Measurements from ENCODE around the gene ABHD18.
A peak's percentile ranks its signal among the peaks of the same experiment; 100 is the strongest.

Gene ABHD18

DNA sequence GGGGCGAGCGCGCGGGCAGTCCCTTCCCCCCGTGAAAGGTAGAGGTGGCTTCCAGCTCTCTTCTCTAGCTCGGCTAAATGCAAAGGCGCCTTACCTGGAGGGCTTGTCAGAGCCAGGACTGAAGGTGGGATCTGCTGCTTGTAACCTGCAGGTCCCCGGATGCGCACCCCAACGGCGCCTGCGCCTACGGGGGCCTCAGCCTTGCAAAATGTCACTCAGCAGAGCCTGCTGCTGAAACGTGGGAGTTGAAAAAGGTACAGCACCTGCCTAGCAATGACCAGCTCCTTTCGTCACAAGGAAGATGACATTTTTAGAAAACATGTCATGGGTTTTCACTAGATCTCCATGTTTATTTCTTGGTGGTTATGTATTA lies 583 bp downstream of the ABHD18 start:
- ChIA-PET POLR2A (interaction anchor here (0.7 to 2.1 kb wide), 7 partner anchors 8 to 343 kb away, joined by 3 to 32 read pairs (median 5); partner anchors contain the start of genes LARP1B, PGRMC2 and PLK4), CTCF (interaction anchor here (0.5 to 1.0 kb wide), 4 partner anchors 46 to 776 kb away, joined by 3 to 4 read pairs (median 3); no protein-coding TSS in a partner anchor)
- Histone ChIP-seq H3K4me3 (ENCODE audit: low read depth, low read length) (peak overlapping the region; percentile 69), H3K36me3 (ENCODE audit: control insufficient read depth in 2 of 2, insufficient read depth in 1 of 2, low read length in 2 of 2) (peaks cover 0 to 13% of the 10 kb centered on the region in 2 experiments; a peak in 1 of 3 replicates), H3K4me1 (ENCODE audit: control insufficient read depth, insufficient read depth, low read length) (no peaks in the 10 kb centered on the region), H3K9me3 (ENCODE audit: control insufficient read depth, insufficient read depth, low read depth, low read length) (no peaks in the 10 kb centered on the region), H3K27ac (ENCODE audit: extremely low read depth, low read depth, low read length) (peak overlapping the region; percentile 61)
- TF ChIP-seq, protein P1, sequence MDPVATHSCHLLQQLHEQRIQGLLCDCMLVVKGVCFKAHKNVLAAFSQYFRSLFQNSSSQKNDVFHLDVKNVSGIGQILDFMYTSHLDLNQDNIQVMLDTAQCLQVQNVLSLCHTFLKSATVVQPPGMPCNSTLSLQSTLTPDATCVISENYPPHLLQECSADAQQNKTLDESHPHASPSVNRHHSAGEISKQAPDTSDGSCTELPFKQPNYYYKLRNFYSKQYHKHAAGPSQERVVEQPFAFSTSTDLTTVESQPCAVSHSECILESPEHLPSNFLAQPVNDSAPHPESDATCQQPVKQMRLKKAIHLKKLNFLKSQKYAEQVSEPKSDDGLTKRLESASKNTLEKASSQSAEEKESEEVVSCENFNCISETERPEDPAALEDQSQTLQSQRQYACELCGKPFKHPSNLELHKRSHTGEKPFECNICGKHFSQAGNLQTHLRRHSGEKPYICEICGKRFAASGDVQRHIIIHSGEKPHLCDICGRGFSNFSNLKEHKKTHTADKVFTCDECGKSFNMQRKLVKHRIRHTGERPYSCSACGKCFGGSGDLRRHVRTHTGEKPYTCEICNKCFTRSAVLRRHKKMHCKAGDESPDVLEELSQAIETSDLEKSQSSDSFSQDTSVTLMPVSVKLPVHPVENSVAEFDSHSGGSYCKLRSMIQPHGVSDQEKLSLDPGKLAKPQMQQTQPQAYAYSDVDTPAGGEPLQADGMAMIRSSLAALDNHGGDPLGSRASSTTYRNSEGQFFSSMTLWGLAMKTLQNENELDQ (tag by site-specific recombination; IDR thresholded peaks at IDR 0.05; ENCODE audit: low read depth) = no peak
- TF ChIP-seq ZNF423 (tag by site-specific recombination; IDR thresholded peaks at IDR 0.05) (peak; percentile 61; the same call in 1 of the 2 replicates), GLIS2 (tag by site-specific recombination; IDR thresholded peaks at IDR 0.05) (peak; percentile 51; the same call in 1 of the 2 replicates), BCL11B (tag by site-specific recombination; IDR thresholded peaks at IDR 0.05; ENCODE audit: low read depth) (no peak), ZNF223 (tag by site-specific recombination; IDR thresholded peaks at IDR 0.05) (no peak), ZNF335 (tag by site-specific recombination; conservative IDR thresholded peaks at IDR 0.05) (peak; percentile 18), ZFP37 (tag by site-specific recombination; IDR thresholded peaks at IDR 0.05) (0 out of 2 replicates have a peak, but pooled peaks have one; percentile 6), ZBTB48 (tag by site-specific recombination; IDR thresholded peaks at IDR 0.05) (peak; percentile 6; the same call in 1 of the 2 replicates), ZNF747 (tag by site-specific recombination; IDR thresholded peaks at IDR 0.05) (no peak), KLF16 (tag by site-specific recombination; IDR thresholded peaks at IDR 0.05) (no peak), YY1 (tag by site-specific recombination; IDR thresholded peaks at IDR 0.05) (no peak), ZNF302 (tag by site-specific recombination; IDR thresholded peaks at IDR 0.05; ENCODE audit: low read depth) (no peak), ZNF202 (tag by site-specific recombination; IDR thresholded peaks at IDR 0.05; ENCODE audit: borderline replicate concordance) (no peak), OVOL3 (tag by site-specific recombination; IDR thresholded peaks at IDR 0.05) (no peak)
- TF ChIP-seq, protein P2, sequence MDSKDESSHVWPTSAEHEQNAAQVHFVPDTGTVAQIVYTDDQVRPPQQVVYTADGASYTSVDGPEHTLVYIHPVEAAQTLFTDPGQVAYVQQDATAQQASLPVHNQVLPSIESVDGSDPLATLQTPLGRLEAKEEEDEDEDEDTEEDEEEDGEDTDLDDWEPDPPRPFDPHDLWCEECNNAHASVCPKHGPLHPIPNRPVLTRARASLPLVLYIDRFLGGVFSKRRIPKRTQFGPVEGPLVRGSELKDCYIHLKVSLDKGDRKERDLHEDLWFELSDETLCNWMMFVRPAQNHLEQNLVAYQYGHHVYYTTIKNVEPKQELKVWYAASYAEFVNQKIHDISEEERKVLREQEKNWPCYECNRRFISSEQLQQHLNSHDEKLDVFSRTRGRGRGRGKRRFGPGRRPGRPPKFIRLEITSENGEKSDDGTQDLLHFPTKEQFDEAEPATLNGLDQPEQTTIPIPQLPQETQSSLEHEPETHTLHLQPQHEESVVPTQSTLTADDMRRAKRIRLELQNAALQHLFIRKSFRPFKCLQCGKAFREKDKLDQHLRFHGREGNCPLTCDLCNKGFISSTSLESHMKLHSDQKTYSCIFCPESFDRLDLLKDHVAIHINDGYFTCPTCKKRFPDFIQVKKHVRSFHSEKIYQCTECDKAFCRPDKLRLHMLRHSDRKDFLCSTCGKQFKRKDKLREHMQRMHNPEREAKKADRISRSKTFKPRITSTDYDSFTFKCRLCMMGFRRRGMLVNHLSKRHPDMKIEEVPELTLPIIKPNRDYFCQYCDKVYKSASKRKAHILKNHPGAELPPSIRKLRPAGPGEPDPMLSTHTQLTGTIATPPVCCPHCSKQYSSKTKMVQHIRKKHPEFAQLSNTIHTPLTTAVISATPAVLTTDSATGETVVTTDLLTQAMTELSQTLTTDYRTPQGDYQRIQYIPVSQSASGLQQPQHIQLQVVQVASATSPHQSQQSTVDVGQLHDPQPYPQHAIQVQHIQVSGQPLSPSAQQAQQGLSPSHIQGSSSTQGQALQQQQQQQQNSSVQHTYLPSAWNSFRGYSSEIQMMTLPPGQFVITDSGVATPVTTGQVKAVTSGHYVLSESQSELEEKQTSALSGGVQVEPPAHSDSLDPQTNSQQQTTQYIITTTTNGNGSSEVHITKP (tag by site-specific recombination; IDR thresholded peaks at IDR 0.05) = no peak
- TF ChIP-seq, protein P3, sequence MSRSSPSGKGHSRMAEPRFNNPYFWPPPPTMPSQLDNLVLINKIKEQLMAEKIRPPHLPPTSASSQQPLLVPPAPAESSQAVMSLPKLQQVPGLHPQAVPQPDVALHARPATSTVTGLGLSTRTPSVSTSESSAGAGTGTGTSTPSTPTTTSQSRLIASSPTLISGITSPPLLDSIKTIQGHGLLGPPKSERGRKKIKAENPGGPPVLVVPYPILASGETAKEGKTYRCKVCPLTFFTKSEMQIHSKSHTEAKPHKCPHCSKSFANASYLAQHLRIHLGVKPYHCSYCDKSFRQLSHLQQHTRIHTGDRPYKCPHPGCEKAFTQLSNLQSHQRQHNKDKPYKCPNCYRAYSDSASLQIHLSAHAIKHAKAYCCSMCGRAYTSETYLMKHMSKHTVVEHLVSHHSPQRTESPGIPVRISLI (tag by site-specific recombination; IDR thresholded peaks at IDR 0.05) = no peak
- TF ChIP-seq, protein P4, sequence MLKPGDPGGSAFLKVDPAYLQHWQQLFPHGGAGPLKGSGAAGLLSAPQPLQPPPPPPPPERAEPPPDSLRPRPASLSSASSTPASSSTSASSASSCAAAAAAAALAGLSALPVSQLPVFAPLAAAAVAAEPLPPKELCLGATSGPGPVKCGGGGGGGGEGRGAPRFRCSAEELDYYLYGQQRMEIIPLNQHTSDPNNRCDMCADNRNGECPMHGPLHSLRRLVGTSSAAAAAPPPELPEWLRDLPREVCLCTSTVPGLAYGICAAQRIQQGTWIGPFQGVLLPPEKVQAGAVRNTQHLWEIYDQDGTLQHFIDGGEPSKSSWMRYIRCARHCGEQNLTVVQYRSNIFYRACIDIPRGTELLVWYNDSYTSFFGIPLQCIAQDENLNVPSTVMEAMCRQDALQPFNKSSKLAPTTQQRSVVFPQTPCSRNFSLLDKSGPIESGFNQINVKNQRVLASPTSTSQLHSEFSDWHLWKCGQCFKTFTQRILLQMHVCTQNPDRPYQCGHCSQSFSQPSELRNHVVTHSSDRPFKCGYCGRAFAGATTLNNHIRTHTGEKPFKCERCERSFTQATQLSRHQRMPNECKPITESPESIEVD (tag by site-specific recombination; IDR thresholded peaks at IDR 0.05) = no peak
- TF ChIP-seq, protein P5, sequence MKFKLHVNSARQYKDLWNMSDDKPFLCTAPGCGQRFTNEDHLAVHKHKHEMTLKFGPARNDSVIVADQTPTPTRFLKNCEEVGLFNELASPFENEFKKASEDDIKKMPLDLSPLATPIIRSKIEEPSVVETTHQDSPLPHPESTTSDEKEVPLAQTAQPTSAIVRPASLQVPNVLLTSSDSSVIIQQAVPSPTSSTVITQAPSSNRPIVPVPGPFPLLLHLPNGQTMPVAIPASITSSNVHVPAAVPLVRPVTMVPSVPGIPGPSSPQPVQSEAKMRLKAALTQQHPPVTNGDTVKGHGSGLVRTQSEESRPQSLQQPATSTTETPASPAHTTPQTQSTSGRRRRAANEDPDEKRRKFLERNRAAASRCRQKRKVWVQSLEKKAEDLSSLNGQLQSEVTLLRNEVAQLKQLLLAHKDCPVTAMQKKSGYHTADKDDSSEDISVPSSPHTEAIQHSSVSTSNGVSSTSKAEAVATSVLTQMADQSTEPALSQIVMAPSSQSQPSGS (tag by site-specific recombination; IDR thresholded peaks at IDR 0.05; ENCODE audit: low read depth) = no peak

Data from HEK293 (cell line).